ENCODE results near the gene MON1A.
A peak's percentile ranks its signal among the peaks of the same experiment; 100 is the strongest.

The MON1A gene

GRCh38 chr3:49929291-49930167 is at the start of gene MON1A:
TSS of gene MON1A (minus strand) at chr3:49929811. CDS start at chr3:49913346, 16,465 bp downstream.
- ChIA-PET CTCF (interaction anchor here (1.0 kb wide), 1 partner anchor 64 kb away, joined by 3 read pairs; no protein-coding TSS in a partner anchor), POLR2A (interaction anchor here (0.7 to 3.4 kb wide), 25 partner anchors 9 to 362 kb away, joined by 3 to 72 read pairs (median 4); partner anchors contain the start of genes CAMKV, IFRD2, INKA1 and IP6K1)
- DNase-seq (ENCODE audit: extremely low spot score), result peak; percentile 89
- TF ChIP-seq L3MBTL2 (conservative IDR thresholded peaks at IDR 0.05) (peak; percentile 74), FOXM1 (IDR thresholded peaks at IDR 0.05; ENCODE audit: borderline replicate concordance) (no peak)

- no peak for DNase-seq (ENCODE audit: extremely low spot score)
- ChIA-PET POLR2A (no interaction called here), CTCF (no interaction called here)
- TF ChIP-seq L3MBTL2 (conservative IDR thresholded peaks at IDR 0.05), result no peak
- TF ChIP-seq SP1 (IDR thresholded peaks at IDR 0.05), result no peak
- TF ChIP-seq FOXM1 (IDR thresholded peaks at IDR 0.05; ENCODE audit: borderline replicate concordance), result no peak
- no peak for TF ChIP-seq FOXK2 (IDR thresholded peaks at IDR 0.05)
- TF ChIP-seq HDGF (IDR thresholded peaks at IDR 0.05; ENCODE audit: borderline replicate concordance), result no peak
- TF ChIP-seq ARNT (IDR thresholded peaks at IDR 0.05), result no peak
These were observed 47.3 kb upstream of the MON1A start for GRCh38 chr3:49976942-49977341.

GRCh38 chr3:49972656-49973055 is 43.0 kb upstream of the MON1A start:
- DNase-seq (ENCODE audit: extremely low spot score), result no peak
- POLR2A ChIA-PET, result no interaction called here
- CTCF ChIA-PET, result no interaction called here
- TF ChIP-seq NFRKB (IDR thresholded peaks at IDR 0.05), result no peak
- no peak for TF ChIP-seq ELF4 (IDR thresholded peaks at IDR 0.05)
- no peak for TF ChIP-seq L3MBTL2 (conservative IDR thresholded peaks at IDR 0.05)
- TF ChIP-seq SP1 (IDR thresholded peaks at IDR 0.05), result no peak
- no peak for TF ChIP-seq ARNT (IDR thresholded peaks at IDR 0.05)
- no peak for TF ChIP-seq SUZ12 (IDR thresholded peaks at IDR 0.05)

GRCh38 chr3:49968346-49968745 is 38.7 kb upstream of the MON1A start:
- DNase-seq (ENCODE audit: extremely low spot score), result no peak
- CTCF ChIA-PET, result no interaction called here
- no peak for TF ChIP-seq SUZ12 (IDR thresholded peaks at IDR 0.05)
- TF ChIP-seq LEF1 (IDR thresholded peaks at IDR 0.05; ENCODE audit: borderline replicate concordance), result no peak
- TF ChIP-seq TARDBP (IDR thresholded peaks at IDR 0.05), result no peak
- TF ChIP-seq CTBP1 (IDR thresholded peaks at IDR 0.05; ENCODE audit: borderline replicate concordance), result no peak
- no peak for TF ChIP-seq ARNT (IDR thresholded peaks at IDR 0.05)
- TF ChIP-seq HDGF (IDR thresholded peaks at IDR 0.05; ENCODE audit: borderline replicate concordance), result no peak
- TF ChIP-seq NFRKB (IDR thresholded peaks at IDR 0.05), result no peak
- no peak for TF ChIP-seq BHLHE40 (IDR thresholded peaks at IDR 0.05; ENCODE audit: borderline replicate concordance)
- TF ChIP-seq ZNF384 (IDR thresholded peaks at IDR 0.05), result no peak
- TF ChIP-seq FOXA1 (IDR thresholded peaks at IDR 0.05), result no peak
- POLR2A ChIA-PET, result no interaction called here

- no peak for TF ChIP-seq LEF1 (IDR thresholded peaks at IDR 0.05; ENCODE audit: borderline replicate concordance)
- no peak for TF ChIP-seq HDGF (IDR thresholded peaks at IDR 0.05; ENCODE audit: borderline replicate concordance)
- no peak for TF ChIP-seq BHLHE40 (IDR thresholded peaks at IDR 0.05; ENCODE audit: borderline replicate concordance)
- TF ChIP-seq ARNT (IDR thresholded peaks at IDR 0.05), result no peak
- TF ChIP-seq CTBP1 (IDR thresholded peaks at IDR 0.05; ENCODE audit: borderline replicate concordance), result no peak
- no peak for TF ChIP-seq PKNOX1 (IDR thresholded peaks at IDR 0.05)
- no peak for TF ChIP-seq SP1 (IDR thresholded peaks at IDR 0.05)
- no peak for TF ChIP-seq TARDBP (IDR thresholded peaks at IDR 0.05)
- no peak for TF ChIP-seq L3MBTL2 (conservative IDR thresholded peaks at IDR 0.05)
- no peak for TF ChIP-seq FOXM1 (IDR thresholded peaks at IDR 0.05; ENCODE audit: borderline replicate concordance)
- TF ChIP-seq SUZ12 (IDR thresholded peaks at IDR 0.05), result no peak
- no peak for TF ChIP-seq ELF4 (IDR thresholded peaks at IDR 0.05)
- TF ChIP-seq NFRKB (IDR thresholded peaks at IDR 0.05), result no peak
- POLR2A ChIA-PET, result no interaction called here
These were observed 37.7 kb upstream of the MON1A start for GRCh38 chr3:49967291-49967690.

GRCh38 chr3:49966233-49966942 is 36.8 kb upstream of the MON1A start:
- no peak for DNase-seq (ENCODE audit: extremely low spot score)
- CTCF ChIA-PET, result no interaction called here
- TF ChIP-seq HDGF (IDR thresholded peaks at IDR 0.05; ENCODE audit: borderline replicate concordance), result no peak
- no peak for TF ChIP-seq FOXA1 (IDR thresholded peaks at IDR 0.05)
- TF ChIP-seq ARNT (IDR thresholded peaks at IDR 0.05), result no peak
- no peak for TF ChIP-seq ZNF384 (IDR thresholded peaks at IDR 0.05)
- TF ChIP-seq NFRKB (IDR thresholded peaks at IDR 0.05), result no peak
- TF ChIP-seq FOXM1 (IDR thresholded peaks at IDR 0.05; ENCODE audit: borderline replicate concordance), result no peak
- TF ChIP-seq FOXK2 (IDR thresholded peaks at IDR 0.05), result no peak
- TF ChIP-seq TARDBP (IDR thresholded peaks at IDR 0.05), result no peak
- TF ChIP-seq L3MBTL2 (conservative IDR thresholded peaks at IDR 0.05), result no peak
- no peak for TF ChIP-seq SP1 (IDR thresholded peaks at IDR 0.05)
- no peak for TF ChIP-seq LEF1 (IDR thresholded peaks at IDR 0.05; ENCODE audit: borderline replicate concordance)
- TF ChIP-seq CTBP1 (IDR thresholded peaks at IDR 0.05; ENCODE audit: borderline replicate concordance), result no peak
- TF ChIP-seq SUZ12 (IDR thresholded peaks at IDR 0.05), result no peak
- POLR2A ChIA-PET, result no interaction called here

More at GRCh38 chr3:49967291-49967690, 37.7 kb upstream of the MON1A start:
- CTCF ChIA-PET, result no interaction called here
- DNase-seq (ENCODE audit: extremely low spot score), result no peak

- ChIA-PET CTCF (interaction anchor here (0.6 kb wide), 1 partner anchor 33 kb away, joined by 3 read pairs; no protein-coding TSS in a partner anchor), POLR2A (interaction anchor here (2.7 kb wide), 1 partner anchor 15 kb away, joined by 11 read pairs; the partner anchor contains the start of gene RBM6)
- DNase-seq (ENCODE audit: extremely low spot score), result no peak
- TF ChIP-seq ARNT (IDR thresholded peaks at IDR 0.05), result no peak
- no peak for TF ChIP-seq CTBP1 (IDR thresholded peaks at IDR 0.05; ENCODE audit: borderline replicate concordance)
- no peak for TF ChIP-seq ELF4 (IDR thresholded peaks at IDR 0.05)
- TF ChIP-seq FOXA1 (IDR thresholded peaks at IDR 0.05), result no peak
- no peak for TF ChIP-seq ZNF384 (IDR thresholded peaks at IDR 0.05)
- no peak for TF ChIP-seq HDGF (IDR thresholded peaks at IDR 0.05; ENCODE audit: borderline replicate concordance)
- no peak for TF ChIP-seq LEF1 (IDR thresholded peaks at IDR 0.05; ENCODE audit: borderline replicate concordance)
- TF ChIP-seq NFRKB (IDR thresholded peaks at IDR 0.05), result no peak
- no peak for TF ChIP-seq PKNOX1 (IDR thresholded peaks at IDR 0.05)
- no peak for TF ChIP-seq FOXK2 (IDR thresholded peaks at IDR 0.05)
- TF ChIP-seq SUZ12 (IDR thresholded peaks at IDR 0.05), result no peak
- no peak for TF ChIP-seq BHLHE40 (IDR thresholded peaks at IDR 0.05; ENCODE audit: borderline replicate concordance)
These were observed 26.0 kb upstream of the MON1A start for GRCh38 chr3:49955636-49956035.

All from HEK293T (cell line).